ACC112 (cell line): ENCODE data around the gene DNM3.

Experiments
- H2AFZ ChIP-seq: fragments of 200-600 bp; sonication (generic); one replicate; pipeline ENCODE4 v1.6.0; 2017; ENCODE audit warnings: antibody characterized with exemption, low read length; ENCODE audit not compliant: unreplicated experiment
- H3K27ac ChIP-seq: fragments of 200-600 bp; sonication (generic); 2 replicates; pipeline ENCODE4 v1.5.1; 2014; ENCODE audit warnings: low read depth, mild to moderate bottlenecking, antibody characterized with exemption, low read length, moderate library complexity
- H3K27me3 ChIP-seq: fragments of 200-600 bp; sonication (generic); 2 replicates; pipeline ENCODE4 v1.6.1; 2014; ENCODE audit warnings: mild to moderate bottlenecking, antibody characterized with exemption, low read length, moderate library complexity, mixed read lengths; ENCODE audit not compliant: insufficient read depth
- H3K36me3 ChIP-seq: fragments of 200-600 bp; sonication (generic); 2 replicates; pipeline ENCODE4 v1.6.1; 2016; ENCODE audit warnings: mild to moderate bottlenecking, antibody characterized with exemption, low read length, moderate library complexity, mixed read lengths; ENCODE audit not compliant: insufficient read depth
- H3K4me1 ChIP-seq: fragments of 200-600 bp; sonication (generic); one replicate; pipeline ENCODE4 v1.6.1; 2016; ENCODE audit warnings: low read length, mixed read lengths; ENCODE audit not compliant: insufficient read depth, unreplicated experiment, control insufficient read depth
- H3K4me3 ChIP-seq: fragments of 200-600 bp; sonication (generic); 2 replicates; pipeline ENCODE4 v1.5.1; 2014; ENCODE audit warnings: mild to moderate bottlenecking, low read depth, low read length
- H3K79me2 ChIP-seq: fragments of 200-600 bp; sonication (generic); one replicate; pipeline ENCODE4 v1.6.0; 2016; ENCODE audit warnings: low read length; ENCODE audit not compliant: control insufficient read depth, unreplicated experiment, insufficient read depth

DNM3 gene

GRCh38 chr1:171869097-171869496, 27.8 kb downstream of the DNM3 start:
- H2AFZ ChIP-seq: no peak overlapping the region
- H3K27me3 ChIP-seq: peaks cover 43% of the 10 kb centered on the region
- no peaks in the 10 kb centered on the region for H3K79me2 ChIP-seq
- no peak overlapping the region for H3K4me3 ChIP-seq
- H3K4me1 ChIP-seq: no peaks in the 10 kb centered on the region
- no peaks in the 10 kb centered on the region for H3K36me3 ChIP-seq
- H3K27ac ChIP-seq: no peak overlapping the region

DNA sequence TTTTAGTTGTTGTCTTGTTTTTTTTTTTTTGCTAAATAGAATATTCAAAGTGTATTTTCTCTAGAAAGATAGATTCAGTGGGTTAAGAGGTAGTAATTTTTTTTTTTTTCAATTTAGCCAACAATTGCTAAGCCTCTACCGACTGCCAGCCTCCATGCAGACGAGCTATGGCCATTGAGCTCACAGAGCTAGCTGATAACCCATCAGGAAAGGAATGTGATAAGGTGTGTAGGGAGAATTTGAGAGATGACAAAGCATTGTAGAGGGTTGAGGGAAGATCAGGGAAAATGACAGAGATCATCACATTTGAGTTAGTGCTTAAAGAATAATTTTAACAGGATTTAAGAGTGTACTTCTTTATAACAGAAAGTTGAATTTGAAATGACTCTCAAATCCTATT, 30.6 kb downstream of the DNM3 start:
- Histone ChIP-seq H3K27ac (no peak overlapping the region), H3K36me3 (no peaks in the 10 kb centered on the region), H3K4me3 (no peak overlapping the region), H3K4me1 (no peaks in the 10 kb centered on the region), H2AFZ (no peak overlapping the region), H3K79me2 (no peaks in the 10 kb centered on the region), H3K27me3 (peaks cover 37% of the 10 kb centered on the region; the same call in 1 of the 2 replicates)

DNA sequence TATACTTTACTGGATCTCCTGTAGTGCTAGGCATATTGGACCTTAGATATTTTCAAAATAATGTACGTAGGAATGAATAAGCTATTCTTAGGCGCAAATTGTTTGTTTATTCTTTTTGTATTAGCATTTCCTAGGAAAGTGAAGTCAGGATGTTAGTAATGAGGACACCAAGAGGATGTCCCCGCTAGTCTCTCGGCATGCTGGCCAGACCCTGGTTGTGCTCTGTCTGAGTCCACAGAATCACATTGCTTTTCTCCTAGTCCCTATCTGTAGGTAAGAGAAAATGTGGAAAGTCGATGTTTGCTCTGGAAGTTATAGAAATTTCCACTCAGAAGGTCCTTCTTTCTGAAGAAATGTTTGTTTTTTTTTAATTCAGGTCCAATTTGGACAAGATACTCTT, 31.1 kb downstream of the DNM3 start:
- H2AFZ ChIP-seq: no peak overlapping the region
- H3K4me3 ChIP-seq: no peak overlapping the region
- H3K27ac ChIP-seq: no peak overlapping the region
- no peaks in the 10 kb centered on the region for H3K36me3 ChIP-seq
- H3K27me3 ChIP-seq: peaks cover 32% of the 10 kb centered on the region; the same call in 1 of the 2 replicates
- H3K79me2 ChIP-seq: no peaks in the 10 kb centered on the region
- no peaks in the 10 kb centered on the region for H3K4me1 ChIP-seq

DNA sequence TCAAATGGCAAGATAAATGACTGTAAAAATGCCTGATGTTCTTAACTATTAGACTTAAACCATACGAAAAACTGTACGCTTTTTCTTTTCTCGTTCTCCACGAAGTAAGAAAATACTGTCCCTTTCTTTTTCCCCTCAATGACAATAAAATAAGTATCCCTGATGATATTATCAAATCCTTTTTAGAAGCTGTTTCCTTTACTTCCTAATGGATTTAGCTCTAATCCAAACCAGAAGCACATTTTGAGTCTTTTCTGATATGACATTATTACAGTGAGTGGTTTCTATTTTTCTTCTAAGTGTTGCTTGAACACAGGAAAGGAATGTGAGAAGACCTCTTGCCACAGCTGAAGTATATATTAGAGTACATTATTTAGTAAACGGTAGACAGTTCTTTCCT, 32.4 kb downstream of the DNM3 start:
- Histone ChIP-seq H3K79me2 (no peaks in the 10 kb centered on the region), H3K27ac (no peak overlapping the region), H3K36me3 (no peaks in the 10 kb centered on the region), H3K4me3 (no peak overlapping the region), H3K27me3 (peaks cover 30% of the 10 kb centered on the region; the same call in 1 of the 2 replicates), H3K4me1 (no peaks in the 10 kb centered on the region), H2AFZ (no peak overlapping the region)

DNA sequence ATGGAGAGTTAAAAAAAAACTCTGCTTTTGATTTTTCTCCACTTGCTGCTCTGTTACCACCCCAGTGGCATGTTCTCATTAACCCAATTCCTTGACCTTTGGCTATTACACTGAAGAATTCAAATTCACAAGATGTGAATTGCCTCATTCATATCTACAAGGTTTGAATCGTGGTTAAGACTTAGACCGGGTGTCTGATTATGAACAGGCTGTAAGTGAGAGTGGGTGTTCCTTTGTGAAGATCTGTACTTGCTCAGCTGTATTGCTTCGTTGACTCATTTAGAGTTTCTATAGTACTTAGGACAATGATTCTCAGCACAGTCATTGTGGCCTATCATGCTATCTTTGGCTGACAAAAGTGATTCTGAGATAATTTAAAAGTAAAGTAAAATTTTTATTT, 36.4 kb downstream of the DNM3 start:
- Histone ChIP-seq H3K4me1 (no peaks in the 10 kb centered on the region), H3K27ac (no peak overlapping the region), H3K27me3 (peaks cover 6% of the 10 kb centered on the region; the same call in 1 of the 2 replicates), H3K4me3 (no peak overlapping the region), H2AFZ (no peak overlapping the region), H3K79me2 (no peaks in the 10 kb centered on the region), H3K36me3 (no peaks in the 10 kb centered on the region)

GRCh38 chr1:171879556-171879955, 38.3 kb downstream of the DNM3 start:
- no peak overlapping the region for H3K4me3 ChIP-seq
- no peak overlapping the region for H2AFZ ChIP-seq
- no peaks in the 10 kb centered on the region for H3K36me3 ChIP-seq
- H3K27ac ChIP-seq: no peak overlapping the region
- H3K27me3 ChIP-seq: no peaks in the 10 kb centered on the region
- H3K79me2 ChIP-seq: no peaks in the 10 kb centered on the region
- no peaks in the 10 kb centered on the region for H3K4me1 ChIP-seq

DNA sequence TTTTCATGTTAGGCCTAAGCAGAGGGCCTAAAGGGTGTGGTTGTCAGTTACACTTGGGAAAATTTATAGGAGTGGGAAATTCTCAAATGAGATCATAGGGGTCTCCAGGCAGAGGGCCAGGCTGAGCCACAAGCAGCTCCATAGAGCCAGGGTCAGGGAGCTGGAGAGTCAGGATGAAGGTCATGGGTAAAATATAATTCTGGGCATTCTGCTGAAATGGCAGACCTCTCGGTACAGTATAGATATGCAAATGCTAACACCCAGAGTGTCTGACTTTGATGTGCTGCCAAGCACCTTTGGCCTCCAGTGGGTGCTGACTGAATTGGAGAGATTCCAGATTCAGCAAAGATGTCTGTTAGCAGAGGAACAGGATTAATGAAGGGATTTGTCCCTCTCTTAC, 40.1 kb downstream of the DNM3 start:
- Histone ChIP-seq H3K4me3 (no peak overlapping the region), H3K36me3 (no peaks in the 10 kb centered on the region), H3K4me1 (no peaks in the 10 kb centered on the region), H3K27me3 (no peaks in the 10 kb centered on the region), H2AFZ (no peak overlapping the region), H3K27ac (no peak overlapping the region), H3K79me2 (no peaks in the 10 kb centered on the region)

DNA sequence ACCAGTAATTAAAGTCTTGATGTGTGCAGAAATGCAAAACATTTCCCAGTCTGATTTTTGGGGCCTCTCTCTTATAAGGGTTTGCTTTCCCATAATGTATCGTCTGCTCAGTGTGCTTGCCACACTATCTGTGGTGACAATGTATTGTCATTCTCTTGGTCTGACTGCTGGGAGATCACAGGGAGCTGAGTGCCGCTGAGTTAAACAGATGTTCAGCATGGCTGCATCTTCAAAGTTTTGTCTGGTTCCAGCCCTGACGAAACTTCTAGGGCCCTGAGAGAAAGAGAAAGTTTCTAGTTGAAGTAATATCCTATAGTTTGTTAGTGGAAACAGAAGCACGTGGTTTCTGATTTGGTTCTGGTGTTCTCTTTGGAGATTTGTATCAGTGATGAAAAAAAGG, 42.6 kb downstream of the DNM3 start:
- H3K4me3 ChIP-seq: no peak overlapping the region
- H3K79me2 ChIP-seq: no peaks in the 10 kb centered on the region
- H2AFZ ChIP-seq: no peak overlapping the region
- H3K27me3 ChIP-seq: no peaks in the 10 kb centered on the region
- H3K36me3 ChIP-seq: no peaks in the 10 kb centered on the region
- H3K27ac ChIP-seq: no peak overlapping the region
- no peaks in the 10 kb centered on the region for H3K4me1 ChIP-seq

DNA sequence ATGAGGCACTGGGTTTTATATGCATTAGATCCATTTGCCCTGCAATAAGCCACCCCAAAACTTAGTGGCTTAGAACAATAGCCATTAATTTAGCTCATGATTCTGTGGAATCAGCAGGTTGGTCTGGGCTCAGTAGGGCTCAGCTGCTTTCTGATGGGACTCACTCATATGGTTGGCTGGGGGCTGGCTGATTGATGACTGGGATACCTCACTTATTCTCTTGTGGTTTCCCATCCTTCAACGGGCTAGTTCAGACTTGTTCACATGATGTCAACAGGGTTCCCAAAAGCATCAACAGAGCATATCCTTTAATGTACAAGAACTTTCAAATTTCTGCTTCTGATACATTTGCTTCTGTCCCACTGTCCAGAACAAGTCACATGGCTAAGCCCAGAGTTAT, 43.2 kb downstream of the DNM3 start:
- no peak overlapping the region for H2AFZ ChIP-seq
- H3K4me1 ChIP-seq: no peaks in the 10 kb centered on the region
- H3K27ac ChIP-seq: no peak overlapping the region
- H3K36me3 ChIP-seq: no peaks in the 10 kb centered on the region
- no peaks in the 10 kb centered on the region for H3K79me2 ChIP-seq
- H3K4me3 ChIP-seq: no peak overlapping the region
- no peaks in the 10 kb centered on the region for H3K27me3 ChIP-seq

DNA sequence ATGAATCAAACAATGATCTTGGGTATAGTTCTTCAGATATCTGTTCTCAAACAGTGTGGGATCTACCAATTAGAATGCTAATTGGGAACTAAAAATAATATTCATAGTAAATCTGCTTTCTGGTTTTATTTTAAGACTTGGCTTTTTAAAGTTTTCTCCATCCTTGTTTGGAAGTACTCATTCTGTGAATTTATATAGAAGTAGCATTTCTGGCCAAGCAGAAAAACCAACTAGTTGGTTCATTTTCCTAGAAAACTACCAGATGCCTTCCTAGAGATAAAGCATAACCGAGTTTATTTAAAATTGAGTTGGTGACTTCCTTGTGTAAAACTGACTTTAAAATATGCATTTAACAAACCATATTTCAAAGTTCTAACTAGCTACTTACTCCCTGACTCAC, 48.8 kb downstream of the DNM3 start:
- Histone ChIP-seq H3K4me3 (no peak overlapping the region), H3K4me1 (no peaks in the 10 kb centered on the region), H3K36me3 (no peaks in the 10 kb centered on the region), H2AFZ (no peak overlapping the region), H3K27me3 (no peaks in the 10 kb centered on the region), H3K79me2 (no peaks in the 10 kb centered on the region), H3K27ac (no peak overlapping the region)

DNA sequence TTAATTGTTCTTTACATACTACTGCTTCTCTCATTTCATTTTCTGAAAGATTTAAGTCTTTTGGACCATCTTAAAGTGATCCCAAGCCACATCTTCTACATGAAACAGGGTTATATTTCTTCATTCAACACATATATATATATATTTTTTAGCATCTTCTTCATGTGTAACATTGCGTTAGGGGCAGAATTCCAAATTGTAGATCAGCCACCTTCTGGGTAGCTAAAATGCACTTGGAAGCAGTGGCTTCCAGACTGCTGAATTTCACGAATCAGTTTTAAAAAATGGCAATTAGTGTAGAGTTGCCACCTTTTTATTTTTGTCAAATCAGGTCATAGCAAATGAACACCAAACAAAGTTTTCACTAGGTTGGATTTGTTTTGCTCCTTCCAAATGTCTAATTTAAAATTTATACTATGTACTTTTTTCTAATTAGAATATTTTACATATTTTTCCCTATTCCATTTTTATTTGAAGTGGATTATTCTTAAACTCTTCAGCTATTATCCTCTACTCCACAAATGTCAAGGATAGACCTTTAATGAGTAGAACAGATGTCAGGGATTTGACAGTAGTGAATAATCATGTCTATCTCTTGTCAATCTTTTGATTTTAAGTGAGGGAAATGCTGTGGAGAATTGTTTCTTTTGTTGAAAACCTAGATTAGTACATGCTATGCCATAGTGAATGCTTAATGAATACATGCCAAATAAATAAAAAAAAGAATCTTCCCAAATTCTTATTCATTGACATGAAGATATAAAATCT, 55.8 kb downstream of the DNM3 start:
- Histone ChIP-seq H2AFZ (no peak overlapping the region), H3K36me3 (no peaks in the 10 kb centered on the region), H3K27me3 (no peaks in the 10 kb centered on the region), H3K4me1 (no peaks in the 10 kb centered on the region), H3K27ac (no peak overlapping the region), H3K79me2 (no peaks in the 10 kb centered on the region), H3K4me3 (no peak overlapping the region)
